Measurements from ENCODE around the gene EP400. TPM values are rescaled to one million over a fixed set of nuclear protein-coding genes. Genes with fewer than 3 reads are reported as not detected.

The EP400 gene
- total RNA-seq, 1 experiment from 2014 or later, result 61.7 TPM

DNA sequence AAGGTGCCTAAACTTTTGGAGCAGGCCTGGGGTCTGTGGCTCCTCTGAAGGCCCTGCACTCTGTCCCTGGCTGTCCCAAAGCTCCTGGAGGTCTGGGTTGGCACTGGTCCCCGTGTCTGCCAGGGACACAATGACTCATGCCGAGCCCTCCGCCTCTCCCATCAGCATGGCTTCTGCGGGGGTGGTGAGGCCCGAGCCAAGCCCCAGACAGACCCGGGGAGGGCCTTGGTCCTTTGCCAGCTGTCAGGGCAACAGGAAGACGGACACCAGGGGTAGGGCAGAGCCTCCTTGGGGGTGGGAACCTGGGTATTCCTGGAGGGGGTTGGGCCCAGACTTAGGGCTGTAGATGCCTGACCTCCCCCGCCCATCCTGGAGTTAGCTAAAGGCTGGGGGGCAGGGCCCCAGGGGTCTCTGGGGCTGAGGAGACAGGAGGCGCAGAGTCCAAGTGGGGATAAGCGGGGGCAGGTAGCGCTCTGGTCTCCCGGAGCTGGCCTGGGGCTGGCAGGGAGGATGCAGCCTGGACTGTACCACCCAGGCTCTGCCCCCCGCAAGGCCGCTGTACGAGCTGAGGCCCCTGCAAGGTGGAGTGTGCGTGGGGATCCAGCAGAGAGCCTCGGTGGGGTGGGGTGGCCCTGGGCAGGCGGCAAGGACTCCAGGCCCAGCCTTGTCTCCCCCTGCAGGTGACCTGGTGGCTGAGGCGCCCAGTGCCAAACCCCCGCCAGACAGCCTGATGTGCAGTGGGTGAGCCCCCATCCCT lies 37.0 kb upstream of the EP400 start:
- Histone ChIP-seq H3K18ac (ENCODE audit: insufficient read length, low read depth, low read length) (no peak overlapping the region), H3K79me2 (ENCODE audit: insufficient read depth, low read length) (no peaks in the 10 kb centered on the region), H2BK12ac (ENCODE audit: insufficient read length, low read depth, low read length) (no peak overlapping the region), H4K8ac (replicated peaks; ENCODE audit: insufficient read length, low read depth, low read length) (no peak overlapping the region), H4K91ac (ENCODE audit: insufficient read length, low read depth, low read length) (no peak overlapping the region), H3K27me3 (ENCODE audit: insufficient read depth, low read length) (no peaks in the 10 kb centered on the region), H2BK5ac (ENCODE audit: insufficient read length, low read length) (no peak overlapping the region), H3K23me2 (ENCODE audit: insufficient read length, low read depth, low read length, poor library complexity, severe bottlenecking) (no peaks in the 10 kb centered on the region), H2AK5ac (ENCODE audit: insufficient read length, low read length) (no peak overlapping the region), H3K27ac (ENCODE audit: insufficient read length, low read depth, low read length) (no peak overlapping the region), H2BK20ac (ENCODE audit: low read depth, low read length, poor library complexity, severe bottlenecking) (no peak overlapping the region), H3K4me2 (ENCODE audit: insufficient read depth, insufficient read length, low read length) (no peak overlapping the region), H4K5ac (ENCODE audit: insufficient read length, low read depth, low read length) (no peak overlapping the region), H3K23ac (ENCODE audit: insufficient read length, low read depth, low read length) (no peak overlapping the region), H3K4ac (ENCODE audit: low read depth, low read length) (no peak overlapping the region), H3T11ph (ENCODE audit: low read length) (no peak overlapping the region), H3K14ac (ENCODE audit: insufficient read depth, low read length) (no peak overlapping the region), H2BK120ac (ENCODE audit: low read depth, low read length, poor library complexity, severe bottlenecking) (no peak overlapping the region), H2BK15ac (ENCODE audit: low read depth, low read length) (no peak overlapping the region), H2AFZ (ENCODE audit: low read length) (no peak overlapping the region), H3K56ac (ENCODE audit: insufficient read length, low read depth, low read length) (no peak overlapping the region), H3K9me3 (ENCODE audit: control insufficient read depth, low read depth, low read length) (no peaks in the 10 kb centered on the region), H3K9ac (ENCODE audit: extremely low read depth, insufficient read length, low read length) (no peak overlapping the region), H3K79me1 (ENCODE audit: insufficient read depth, low read depth, low read length, poor library complexity, severe bottlenecking) (no peaks in the 10 kb centered on the region), H3K4me1 (ENCODE audit: insufficient read depth, low read length) (no peaks in the 10 kb centered on the region), H4K20me1 (ENCODE audit: control insufficient read depth, insufficient read depth, insufficient read length) (peaks cover 3% of the 10 kb centered on the region)
- TF ChIP-seq, protein P1, sequence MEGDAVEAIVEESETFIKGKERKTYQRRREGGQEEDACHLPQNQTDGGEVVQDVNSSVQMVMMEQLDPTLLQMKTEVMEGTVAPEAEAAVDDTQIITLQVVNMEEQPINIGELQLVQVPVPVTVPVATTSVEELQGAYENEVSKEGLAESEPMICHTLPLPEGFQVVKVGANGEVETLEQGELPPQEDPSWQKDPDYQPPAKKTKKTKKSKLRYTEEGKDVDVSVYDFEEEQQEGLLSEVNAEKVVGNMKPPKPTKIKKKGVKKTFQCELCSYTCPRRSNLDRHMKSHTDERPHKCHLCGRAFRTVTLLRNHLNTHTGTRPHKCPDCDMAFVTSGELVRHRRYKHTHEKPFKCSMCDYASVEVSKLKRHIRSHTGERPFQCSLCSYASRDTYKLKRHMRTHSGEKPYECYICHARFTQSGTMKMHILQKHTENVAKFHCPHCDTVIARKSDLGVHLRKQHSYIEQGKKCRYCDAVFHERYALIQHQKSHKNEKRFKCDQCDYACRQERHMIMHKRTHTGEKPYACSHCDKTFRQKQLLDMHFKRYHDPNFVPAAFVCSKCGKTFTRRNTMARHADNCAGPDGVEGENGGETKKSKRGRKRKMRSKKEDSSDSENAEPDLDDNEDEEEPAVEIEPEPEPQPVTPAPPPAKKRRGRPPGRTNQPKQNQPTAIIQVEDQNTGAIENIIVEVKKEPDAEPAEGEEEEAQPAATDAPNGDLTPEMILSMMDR (conservative IDR thresholded peaks at IDR 0.05), result peak; percentile 43
- Mint-ChIP-seq H3K27ac (peak overlapping the region in 1 of 3 experiments; percentile 77; a peak in 1 of 7 replicates), H3K4me1 (0 out of 4 replicates have a peak, but pooled peaks cover 0 to 2% of the 10 kb centered on the region in 2 experiments), H3K4me3 (no peak overlapping the region), H3K27me3 (ENCODE audit: low read depth) (no peaks in the 10 kb centered on the region), H3K36me3 (ENCODE audit: insufficient read depth in 1 of 3, low read depth in 3 of 3) (peaks cover 12 to 50% (median 50%) of the 10 kb centered on the region in 3 experiments; a peak in 6 of 7 replicates), H3K9me3 (no peaks in the 10 kb centered on the region)
- WGBS (ENCODE audit: extremely low coverage, insufficient read length, low lambda C conversion rate), result no CpG with 5 or more reads among the region's 20 CpGs
- DNase-seq, result no peak
